ENCODE data around the gene RAB27A.
"Not testable (repeated sequence)": the region's sequence is repeated elsewhere in the genome, so short reads cannot be mapped to it uniquely, and the experiment has no call there.

The RAB27A gene

DNA sequence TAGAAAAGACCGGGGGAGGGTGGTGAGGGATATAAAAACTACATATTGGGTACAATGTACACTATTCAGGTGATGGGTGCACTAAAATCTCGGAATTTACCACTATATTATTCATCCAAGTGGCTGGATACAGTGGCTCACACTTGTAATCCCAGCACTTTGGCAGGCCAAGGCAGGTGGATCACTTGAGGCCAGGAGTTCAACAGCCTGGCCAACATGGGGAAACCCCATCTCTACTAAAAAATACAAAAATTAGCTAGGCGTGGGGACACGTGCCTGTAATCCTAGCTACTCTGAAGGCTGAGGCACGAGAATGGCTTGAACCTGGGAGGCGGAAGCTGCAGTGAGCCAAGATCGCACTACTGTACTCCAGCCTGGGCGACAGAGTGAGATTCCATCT lies 37.4 kb downstream of the RAB27A start:
- DNase-seq (ENCODE audit: low read depth in 2 of 2): not testable (repeated sequence)

DNA sequence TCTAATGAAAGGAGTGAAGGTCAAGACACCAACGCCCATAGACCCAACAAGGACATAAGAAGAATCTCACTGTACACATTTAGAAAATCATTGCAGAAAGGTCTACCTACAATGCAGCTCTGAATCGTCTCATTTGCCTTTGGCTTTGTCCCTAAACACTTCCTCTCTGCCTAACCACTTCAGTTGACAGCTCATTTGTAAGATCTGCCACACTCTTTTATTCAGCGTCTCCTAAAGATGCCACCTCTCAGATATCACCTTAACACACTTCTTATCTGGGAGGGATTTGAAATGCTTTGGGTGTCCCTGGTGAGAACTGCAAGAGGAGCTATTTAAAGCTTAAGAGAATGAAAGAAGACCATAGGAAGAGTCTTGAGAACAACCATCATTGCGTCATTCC lies 38.7 kb downstream of the RAB27A start:
- DNase-seq (ENCODE audit: low read depth in 2 of 2): no peak

DNA sequence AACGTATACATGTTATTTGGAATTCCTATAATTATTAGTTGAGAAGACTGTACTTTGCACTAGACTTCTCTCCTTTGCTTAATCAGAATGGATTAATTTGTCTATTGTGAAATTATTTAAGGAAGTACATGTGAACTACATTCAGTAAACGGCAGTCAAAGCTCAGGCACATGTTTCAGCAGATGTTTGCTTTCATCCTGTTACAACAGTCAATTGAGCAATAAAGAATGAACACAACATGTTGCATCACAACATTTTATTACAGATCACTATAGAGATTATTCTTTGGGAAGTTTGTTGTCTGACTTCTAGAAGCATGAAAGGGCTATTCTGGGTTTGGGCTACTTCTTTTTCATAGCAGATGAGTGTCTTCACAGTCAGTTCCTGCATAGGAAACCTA lies 39.2 kb downstream of the RAB27A start:
- no peak for DNase-seq (ENCODE audit: low read depth in 2 of 2)

DNA sequence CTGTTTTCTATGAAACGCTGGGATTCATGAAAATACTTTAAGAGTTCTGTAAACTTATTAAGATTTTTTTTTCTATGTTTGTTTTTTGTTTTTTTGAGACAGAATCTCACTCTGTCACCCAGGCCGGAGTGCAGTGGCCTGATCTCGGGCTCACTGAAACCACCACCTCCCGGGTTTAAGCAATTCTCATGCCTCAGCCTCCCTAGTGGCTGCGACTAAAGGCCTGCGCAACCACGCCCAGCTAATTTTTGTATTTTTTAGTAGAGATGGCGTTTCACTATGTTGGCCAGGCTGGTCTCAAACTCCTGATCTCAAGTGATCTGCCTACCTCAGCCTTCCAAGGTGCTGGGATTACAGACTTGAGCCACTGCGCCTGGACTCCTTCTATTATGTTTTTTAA lies 39.7 kb downstream of the RAB27A start:
- not testable (repeated sequence) for DNase-seq (ENCODE audit: low read depth in 2 of 2)

DNA sequence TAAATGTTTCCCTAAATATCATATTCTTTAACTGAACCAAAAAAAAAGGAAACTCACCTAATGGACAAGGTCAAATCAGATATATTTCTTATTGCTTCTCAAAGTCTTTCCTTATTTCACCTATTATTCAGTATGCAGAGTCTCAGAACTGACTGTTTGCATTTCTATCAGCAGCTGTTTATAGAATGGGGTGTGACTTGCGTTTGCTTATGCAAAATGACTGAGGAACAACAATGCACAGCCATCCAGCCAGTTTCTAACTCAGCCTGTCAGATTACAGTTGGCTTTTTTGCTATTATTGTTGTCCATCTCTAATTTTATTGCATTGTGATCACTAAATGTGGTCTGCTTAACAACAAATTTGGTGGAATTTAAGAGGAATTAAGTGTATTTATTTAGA lies 40.7 kb downstream of the RAB27A start:
- DNase-seq (ENCODE audit: low read depth in 2 of 2): no peak

DNA sequence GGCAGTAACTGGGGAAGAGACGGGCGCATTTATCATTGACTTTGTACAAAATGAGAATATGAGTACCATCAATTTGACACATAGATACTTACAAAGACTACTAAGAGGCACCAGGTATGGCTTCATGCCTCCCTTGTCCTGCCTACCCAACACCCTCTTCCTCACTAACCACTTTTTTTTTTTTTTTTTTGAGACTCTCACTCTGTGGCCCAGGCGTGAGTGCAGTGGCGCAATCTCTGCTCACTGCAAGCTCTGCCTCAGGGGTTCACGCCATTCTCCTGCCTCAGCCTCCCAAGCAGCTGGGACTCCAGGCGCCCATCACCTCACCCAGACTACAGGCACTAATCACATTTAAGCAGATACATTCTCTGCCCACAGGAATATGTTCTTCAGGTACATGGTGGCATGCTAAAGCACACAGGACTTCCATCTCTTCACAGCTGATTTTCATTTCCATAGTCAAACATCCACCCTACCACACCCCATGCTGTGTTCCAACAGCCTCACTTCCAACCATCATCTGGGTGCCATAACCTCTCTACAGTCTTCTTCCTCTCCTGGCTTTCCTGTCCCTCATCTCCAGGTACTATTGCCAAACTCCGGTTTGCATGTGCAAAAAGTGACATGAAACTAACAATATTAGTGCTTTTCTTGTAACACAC lies 41.7 kb downstream of the RAB27A start:
- DNase-seq (ENCODE audit: low read depth in 2 of 2): no peak

- DNase-seq (ENCODE audit: low read depth in 2 of 2): no peak
These were observed 42.3 kb downstream of the RAB27A start for GRCh38 chr15:55247311-55247710.

DNA sequence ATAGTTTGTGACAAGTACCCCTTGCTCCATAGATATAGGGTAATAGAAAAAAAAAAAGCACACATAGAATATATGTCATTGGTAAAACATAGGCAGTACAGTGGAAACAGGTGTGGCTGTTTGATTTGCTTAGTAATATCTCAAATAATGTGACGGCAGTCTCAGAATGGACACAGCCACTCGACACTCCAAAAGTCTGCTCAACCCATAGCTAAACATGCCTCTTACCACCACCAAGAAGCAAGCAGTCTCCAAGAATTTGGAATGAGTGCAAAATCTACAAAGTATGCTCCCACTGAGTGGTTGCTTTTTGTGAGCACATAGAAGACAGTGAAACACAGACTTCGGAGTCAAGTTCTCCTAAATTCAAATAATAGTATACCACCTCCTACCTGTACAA lies 43.0 kb downstream of the RAB27A start:
- no peak for DNase-seq (ENCODE audit: low read depth in 2 of 2)

GRCh38 chr15:55245059-55245458 lies 44.6 kb downstream of the RAB27A start:
- DNase-seq (ENCODE audit: low read depth in 2 of 2): no peak

GRCh38 chr15:55241891-55242290 lies 47.7 kb downstream of the RAB27A start:
- no peak for DNase-seq (ENCODE audit: low read depth in 2 of 2)

- DNase-seq (ENCODE audit: low read depth in 2 of 2): no peak
These were observed 48.4 kb downstream of the RAB27A start for GRCh38 chr15:55241186-55241585.

GRCh38 chr15:55240125-55240760 lies 49.4 kb downstream of the RAB27A start:
- DNase-seq (ENCODE audit: low read depth in 2 of 2): no peak

- DNase-seq (ENCODE audit: low read depth in 2 of 2): no peak
These were observed 50.0 kb downstream of the RAB27A start for GRCh38 chr15:55239440-55240124.

- no peak for DNase-seq (ENCODE audit: low read depth in 2 of 2)
These were observed 50.7 kb downstream of the RAB27A start for GRCh38 chr15:55238877-55239276.

- no peak for DNase-seq (ENCODE audit: low read depth in 2 of 2)
These were observed 52.1 kb downstream of the RAB27A start for GRCh38 chr15:55237219-55238130.

DNA sequence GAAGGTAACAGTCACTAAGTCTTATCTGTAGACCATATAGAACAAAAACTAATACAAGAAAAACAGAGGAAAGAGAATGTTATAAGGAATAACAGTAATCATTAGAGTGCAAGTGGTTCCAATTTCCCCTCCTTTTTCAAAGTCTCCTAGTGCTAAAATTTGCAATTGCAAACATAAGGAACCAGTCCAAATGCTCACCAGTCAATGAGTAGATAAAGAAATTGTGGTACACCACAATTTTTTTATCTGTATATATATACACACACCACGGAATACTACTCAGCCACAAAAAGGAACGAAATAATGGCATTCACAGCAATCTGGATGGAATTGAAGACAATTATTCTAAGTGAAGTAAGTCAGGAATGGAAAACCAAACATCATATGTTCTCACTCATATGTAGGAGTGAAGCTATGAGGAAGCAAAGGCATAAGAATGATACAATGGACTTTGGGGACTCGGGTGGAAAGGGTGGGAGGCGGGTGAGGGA lies 54.0 kb downstream of the RAB27A start:
- no peak for DNase-seq (ENCODE audit: low read depth in 2 of 2)

GRCh38 chr15:55234800-55235104 lies 54.9 kb downstream of the RAB27A start:
- no peak for DNase-seq (ENCODE audit: low read depth in 2 of 2)

GRCh38 chr15:55234104-55234799 lies 55.4 kb downstream of the RAB27A start:
- DNase-seq (ENCODE audit: low read depth in 2 of 2): no peak

DNA sequence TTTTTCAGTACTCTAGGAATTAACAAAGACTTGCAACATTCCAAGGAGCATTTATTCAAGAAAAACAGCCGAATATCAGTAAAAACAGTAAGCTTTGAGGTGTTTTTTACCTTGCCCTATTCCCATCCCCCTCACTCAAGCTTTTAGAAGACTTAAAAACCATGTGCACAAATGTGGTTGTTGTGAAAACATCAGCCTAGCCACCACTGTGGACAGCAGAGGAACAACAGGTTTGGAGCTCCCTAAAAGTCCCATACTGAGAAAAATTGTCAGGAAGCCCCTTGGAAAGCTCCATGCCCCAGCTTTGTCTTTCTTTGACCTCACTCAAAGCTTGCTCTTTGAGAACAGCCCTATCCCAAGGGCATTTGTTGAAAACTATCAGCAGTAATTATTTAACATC lies 58.2 kb downstream of the RAB27A start:
- DNase-seq (ENCODE audit: low read depth in 2 of 2): no peak

GRCh38 chr15:55230953-55231352 lies 58.7 kb downstream of the RAB27A start:
- DNase-seq (ENCODE audit: low read depth in 2 of 2): no peak

DNA sequence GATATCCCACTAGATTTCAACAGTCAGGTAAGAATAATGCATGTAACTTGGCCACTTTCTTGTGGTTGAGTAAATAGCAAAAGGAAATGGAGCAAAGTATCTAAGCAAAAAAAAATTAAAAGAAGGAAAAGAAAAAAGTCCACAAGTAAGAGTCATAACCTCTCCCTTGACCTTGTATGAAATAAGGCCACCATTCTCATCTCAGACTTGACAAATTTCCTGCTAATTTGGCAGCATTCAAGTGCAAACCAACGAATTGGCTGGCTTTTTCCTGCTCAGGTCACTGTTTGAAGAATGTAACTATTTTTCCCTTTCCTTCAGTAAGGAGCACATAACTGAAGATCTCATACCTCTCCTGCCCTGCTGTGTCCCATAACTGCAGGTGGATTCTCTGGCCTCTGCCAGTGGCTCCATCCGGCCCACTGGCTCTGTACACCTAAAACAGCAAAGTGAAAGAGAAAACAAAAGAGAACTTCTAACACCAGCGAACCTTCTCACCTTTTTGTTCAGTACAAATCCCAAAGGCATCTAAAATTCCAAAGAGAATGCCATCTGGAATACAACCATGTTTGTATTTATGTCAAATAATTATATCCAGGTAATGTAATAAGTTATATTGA lies 59.5 kb downstream of the RAB27A start:
- DNase-seq (ENCODE audit: low read depth in 2 of 2): no peak
